ENCODE data around the gene FASN. TPM values are rescaled to one million over a fixed set of nuclear protein-coding genes. Genes with fewer than 3 reads are reported as not detected.

FASN gene
- total and polyA plus RNA-seq, 2 of the 13 experiments (the other 11 are each of a cell fraction or from before 2014, with no cell fraction given) = 51.7 to 101 TPM

GRCh38 chr17:82105882-82106687, 8.0 kb upstream of the FASN start (continued):
- TF ChIP-seq PLSCR1 (CRISPR knock-in tag; IDR thresholded peaks at IDR 0.05; ENCODE audit: borderline replicate concordance) = 0 out of 2 replicates have a peak, but pooled peaks have one; percentile 69
- TF ChIP-seq FOSL2 (CRISPR knock-in tag; IDR thresholded peaks at IDR 0.05) = peak; percentile 56
- TF ChIP-seq ZNF296 (CRISPR knock-in tag; conservative IDR thresholded peaks at IDR 0.05) = peak; percentile 90
- TF ChIP-seq ZNF362 (CRISPR knock-in tag; IDR thresholded peaks at IDR 0.05; ENCODE audit: borderline replicate concordance) = 0 out of 2 replicates have a peak, but pooled peaks have one; percentile 1
- TF ChIP-seq ZNF800 (CRISPR knock-in tag; IDR thresholded peaks at IDR 0.05) = peak; percentile 93
- TF ChIP-seq HOXA9 (CRISPR knock-in tag; IDR thresholded peaks at IDR 0.05; ENCODE audit: borderline replicate concordance) = no peak
- no peak for TF ChIP-seq FOXO4 (CRISPR knock-in tag; conservative IDR thresholded peaks at IDR 0.05)
- peak; percentile 73 for TF ChIP-seq FOXP4 (CRISPR knock-in tag; IDR thresholded peaks at IDR 0.05)
- no peak for TF ChIP-seq ISX (CRISPR knock-in tag; conservative IDR thresholded peaks at IDR 0.05)
- peak; percentile 91 for TF ChIP-seq ZNF572 (CRISPR knock-in tag; IDR thresholded peaks at IDR 0.05)
- peak; percentile 90 for TF ChIP-seq MED1 (CRISPR knock-in tag; IDR thresholded peaks at IDR 0.05)
- TF ChIP-seq MEIS2 (CRISPR knock-in tag; IDR thresholded peaks at IDR 0.05) = peak; percentile 95
- TF ChIP-seq ZNF136 (CRISPR knock-in tag; IDR thresholded peaks at IDR 0.05; ENCODE audit: low read depth) = peak; percentile 82; the same call in 1 of the 2 replicates
- TF ChIP-seq ZKSCAN1 (IDR thresholded peaks at IDR 0.05; ENCODE audit: low read length) = no peak
- no peak for TF ChIP-seq BATF2 (CRISPR knock-in tag; IDR thresholded peaks at IDR 0.05)
- peak; percentile 87 for TF ChIP-seq THAP11 (CRISPR knock-in tag; IDR thresholded peaks at IDR 0.05)
- TF ChIP-seq ATF7-NPFF (CRISPR knock-in tag; IDR thresholded peaks at IDR 0.05; ENCODE audit: low read depth) = peak; percentile 37; the same call in 1 of the 2 replicates
- TF ChIP-seq HIVEP1 (CRISPR knock-in tag; IDR thresholded peaks at IDR 0.05) = no peak; the same call in 1 of the 2 replicates
- TF ChIP-seq ZNF83 (CRISPR knock-in tag; IDR thresholded peaks at IDR 0.05; ENCODE audit: borderline replicate concordance) = 0 out of 2 replicates have a peak, but pooled peaks have one; percentile 73
- no peak for TF ChIP-seq SRF (IDR thresholded peaks at IDR 0.05; ENCODE audit: low read depth, low read length)
- TF ChIP-seq ZMYM3 (CRISPR knock-in tag; IDR thresholded peaks at IDR 0.05) = no peak; the same call in 1 of the 2 replicates

All from HepG2 (cell line).